PC-9 (cell line): ENCODE results near the gene CDT1.

ENCODE experiments used
- EZH2 ChIP-seq: fragments of 200-600 bp; sonication (generic); IDR thresholded peaks from 2 replicates; pipeline ENCODE4 v1.8.0; 2017; ENCODE audit warnings: antibody characterized with exemption, low read depth
- TF ChIP-seq, protein P1 (sequence below): fragments of 200-600 bp; sonication (generic); conservative IDR thresholded peaks from 2 replicates; pipeline ENCODE4 v1.6.1; 2017; ENCODE audit warnings: mixed run types, antibody characterized with exemption, mild to moderate bottlenecking, moderate library complexity

DNA sequence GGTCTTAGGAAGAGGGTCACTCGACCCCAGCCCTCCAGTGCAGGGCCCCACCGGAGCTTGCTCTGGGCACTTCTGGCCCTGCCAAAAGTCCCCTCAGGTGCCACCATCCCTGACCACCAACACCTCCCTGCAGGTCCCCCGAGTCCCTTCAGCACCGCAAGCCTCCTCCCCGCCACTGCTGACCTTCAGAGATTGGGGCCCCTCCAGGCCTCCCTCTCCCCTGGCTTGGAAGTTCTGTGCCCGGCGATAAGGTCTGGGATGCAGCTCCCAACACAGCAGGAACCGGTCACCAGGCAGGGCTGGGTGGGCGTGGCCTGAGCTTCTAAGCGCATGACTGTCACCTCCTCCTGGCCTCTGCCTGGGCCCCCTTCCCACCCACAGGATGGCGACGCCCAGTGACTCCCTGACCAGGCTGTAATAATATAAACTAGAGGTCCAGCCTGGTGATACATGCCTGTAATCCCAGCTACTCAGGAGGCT lies 29.7 kb upstream of the CDT1 start:
- TF ChIP-seq EZH2, result no peak
- TF ChIP-seq, protein P1, sequence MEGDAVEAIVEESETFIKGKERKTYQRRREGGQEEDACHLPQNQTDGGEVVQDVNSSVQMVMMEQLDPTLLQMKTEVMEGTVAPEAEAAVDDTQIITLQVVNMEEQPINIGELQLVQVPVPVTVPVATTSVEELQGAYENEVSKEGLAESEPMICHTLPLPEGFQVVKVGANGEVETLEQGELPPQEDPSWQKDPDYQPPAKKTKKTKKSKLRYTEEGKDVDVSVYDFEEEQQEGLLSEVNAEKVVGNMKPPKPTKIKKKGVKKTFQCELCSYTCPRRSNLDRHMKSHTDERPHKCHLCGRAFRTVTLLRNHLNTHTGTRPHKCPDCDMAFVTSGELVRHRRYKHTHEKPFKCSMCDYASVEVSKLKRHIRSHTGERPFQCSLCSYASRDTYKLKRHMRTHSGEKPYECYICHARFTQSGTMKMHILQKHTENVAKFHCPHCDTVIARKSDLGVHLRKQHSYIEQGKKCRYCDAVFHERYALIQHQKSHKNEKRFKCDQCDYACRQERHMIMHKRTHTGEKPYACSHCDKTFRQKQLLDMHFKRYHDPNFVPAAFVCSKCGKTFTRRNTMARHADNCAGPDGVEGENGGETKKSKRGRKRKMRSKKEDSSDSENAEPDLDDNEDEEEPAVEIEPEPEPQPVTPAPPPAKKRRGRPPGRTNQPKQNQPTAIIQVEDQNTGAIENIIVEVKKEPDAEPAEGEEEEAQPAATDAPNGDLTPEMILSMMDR, result no peak
